Fibroblast of lung (primary cell): ENCODE measurements around the gene DSCAML1.

ENCODE experiments used
- CTCF ChIP-seq, 2 donors: IDR thresholded peaks in 1 of 2; conservative IDR thresholded peaks in 1 of 2; 1 replicate in 1 of 2; 2 replicates in 1 of 2; pipeline ENCODE4 v1.5.1; 2011 to 2012; ENCODE audit warnings: low read length in 2 of 2, control low read depth in 1 of 2, inconsistent platforms in 1 of 2, low read depth in 1 of 2, mild to moderate bottlenecking in 1 of 2
- EZH2 ChIP-seq: IDR thresholded peaks from 2 replicates; pipeline ENCODE4 v1.5.1; 2012; ENCODE audit warnings: low read length, control low read depth, mild to moderate bottlenecking; ENCODE audit errors: missing control alignments

- TF ChIP-seq CTCF (conservative IDR thresholded peaks at IDR 0.05 in 1 of 2, IDR thresholded peaks at IDR 0.05 in 1 of 2; ENCODE audit: low read depth in 1 of 2, low read length in 2 of 2) (no peak), EZH2 (no peak)
Measured at GRCh38 chr11:117607449-117607848, 189.6 kb downstream of the DSCAML1 start.
